Mucosa of descending colon (tissue), 3 donors: ENCODE measurements around the gene DYNC1H1. TPM values are rescaled to one million over a fixed set of nuclear protein-coding genes. Genes with fewer than 3 reads are reported as not detected.
A peak's percentile ranks its signal among the peaks of the same experiment; 100 is the strongest.

Experiments used
- ATAC-seq: fragments of 200-7000 bp; cut with Tn5 transposase; one replicate; pipeline ENCODE4 v1.9.1; 2020; ENCODE audit warnings: mild to moderate bottlenecking, moderate library complexity
- DNase-seq, 3 donors: peaks; one replicate each; pipeline ENCODE4 v3.0.0-alpha.2; 2020
- H3K36me3 ChIP-seq: fragments of 200-600 bp; one replicate; pipeline ENCODE4 v1.8.0; 2021; ENCODE audit warnings: low read depth, mild to moderate bottlenecking
- H3K4me1 ChIP-seq: fragments of 200-600 bp; one replicate; pipeline ENCODE4 v1.8.0; 2021; ENCODE audit warnings: low read depth, mild to moderate bottlenecking
- H3K4me3 ChIP-seq: fragments of 200-600 bp; one replicate; pipeline ENCODE4 v1.8.0; 2021; ENCODE audit warnings: mild to moderate bottlenecking
- H3K9me3 ChIP-seq: fragments of 200-600 bp; one replicate; pipeline ENCODE4 v1.8.0; 2021; ENCODE audit warnings: mild to moderate bottlenecking
- intact Hi-C, 2 donors: fragments of 100-400 bp; cut with DNase I in 1 of 2; cut with micrococcal nuclease in 1 of 2; formaldehyde crosslinking; loops; one replicate each; pipeline versions ENCODE4 v1.11.0 to v1.11.1; 2022; cut with DNase I, micrococcal nuclease
- total RNA-seq, 3 donors: library from RNA; stranded (reverse); fragmentation: NEBNext Ultra II Directional in 2 of 3; extraction: Animal tissue kit (Norgen Biotek cat#: 25700) in 2 of 3; gene quantifications; one replicate each; pipeline versions ENCODE4 v1.2.1 to v1.2.4, GENCODE V29; 2021 to 2023
- TF ChIP-seq, protein P1 (sequence below): fragments of 200-600 bp; IDR thresholded peaks from one replicate; pipeline ENCODE4 v1.8.0; 2022; ENCODE audit warnings: antibody characterized with exemption, mild to moderate bottlenecking
- donor health status: DM: no; HTN: no; CAD: no; lungs with moderate emphysema.
- donor health status: DM: no; HTN: no; CAD: no.
- donor health status: DM: no; HTN: yes; CAD: no.

DYNC1H1 gene
- total RNA-seq, 3 donors from 2014 or later, result 403 to 547 (median 409) TPM

DNA sequence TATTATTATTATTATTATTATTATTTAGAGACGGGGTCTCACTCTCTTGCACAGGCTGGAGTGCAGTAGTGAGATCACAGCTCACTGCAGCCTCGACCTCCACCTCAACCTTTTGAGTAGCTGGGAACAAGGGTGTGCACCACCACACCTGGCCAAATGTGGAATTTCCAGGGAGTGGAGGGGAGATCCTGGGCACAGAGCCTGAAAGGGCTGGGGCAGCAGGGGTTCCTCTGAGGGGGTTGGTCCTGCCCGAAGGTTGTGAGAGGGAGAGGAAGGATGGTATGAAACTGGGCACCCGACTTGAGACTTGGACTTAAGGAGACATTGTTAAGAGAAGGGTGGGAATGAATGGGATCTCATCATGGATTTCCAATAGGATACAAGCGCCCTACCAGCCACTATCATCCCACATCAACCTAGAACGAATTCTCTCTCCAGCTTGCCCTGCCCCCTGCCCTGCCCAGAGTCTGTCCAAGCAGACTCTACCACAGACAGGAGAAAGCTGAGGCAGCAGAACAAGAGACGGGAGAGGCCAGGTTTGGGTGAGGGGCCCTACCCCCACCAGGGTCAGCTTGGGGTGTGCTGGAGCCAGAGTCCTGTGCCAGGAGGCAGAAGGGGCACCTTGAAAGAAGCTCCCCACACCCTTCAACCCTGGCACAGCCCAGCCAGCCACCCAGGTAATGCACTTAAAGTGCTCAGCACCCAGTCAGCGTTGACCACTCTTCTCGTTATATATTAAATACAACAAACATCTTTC, 2.4 kb upstream of the DYNC1H1 start:
- H3K36me3 ChIP-seq, result no peaks in the 10 kb centered on the region
- TF ChIP-seq, protein P1, sequence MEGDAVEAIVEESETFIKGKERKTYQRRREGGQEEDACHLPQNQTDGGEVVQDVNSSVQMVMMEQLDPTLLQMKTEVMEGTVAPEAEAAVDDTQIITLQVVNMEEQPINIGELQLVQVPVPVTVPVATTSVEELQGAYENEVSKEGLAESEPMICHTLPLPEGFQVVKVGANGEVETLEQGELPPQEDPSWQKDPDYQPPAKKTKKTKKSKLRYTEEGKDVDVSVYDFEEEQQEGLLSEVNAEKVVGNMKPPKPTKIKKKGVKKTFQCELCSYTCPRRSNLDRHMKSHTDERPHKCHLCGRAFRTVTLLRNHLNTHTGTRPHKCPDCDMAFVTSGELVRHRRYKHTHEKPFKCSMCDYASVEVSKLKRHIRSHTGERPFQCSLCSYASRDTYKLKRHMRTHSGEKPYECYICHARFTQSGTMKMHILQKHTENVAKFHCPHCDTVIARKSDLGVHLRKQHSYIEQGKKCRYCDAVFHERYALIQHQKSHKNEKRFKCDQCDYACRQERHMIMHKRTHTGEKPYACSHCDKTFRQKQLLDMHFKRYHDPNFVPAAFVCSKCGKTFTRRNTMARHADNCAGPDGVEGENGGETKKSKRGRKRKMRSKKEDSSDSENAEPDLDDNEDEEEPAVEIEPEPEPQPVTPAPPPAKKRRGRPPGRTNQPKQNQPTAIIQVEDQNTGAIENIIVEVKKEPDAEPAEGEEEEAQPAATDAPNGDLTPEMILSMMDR, result no peak
- DNase-seq (no peak), ATAC-seq (no peak)
- H3K9me3 ChIP-seq, result no peaks in the 10 kb centered on the region
- intact Hi-C loops, result loop anchor here (2.0 to 5.0 kb wide), 3 partner anchors 135 to 255 kb away; no protein-coding TSS in a partner anchor
- H3K4me3 ChIP-seq, result no peak overlapping the region
- peaks cover 15% of the 10 kb centered on the region for H3K4me1 ChIP-seq

DNA sequence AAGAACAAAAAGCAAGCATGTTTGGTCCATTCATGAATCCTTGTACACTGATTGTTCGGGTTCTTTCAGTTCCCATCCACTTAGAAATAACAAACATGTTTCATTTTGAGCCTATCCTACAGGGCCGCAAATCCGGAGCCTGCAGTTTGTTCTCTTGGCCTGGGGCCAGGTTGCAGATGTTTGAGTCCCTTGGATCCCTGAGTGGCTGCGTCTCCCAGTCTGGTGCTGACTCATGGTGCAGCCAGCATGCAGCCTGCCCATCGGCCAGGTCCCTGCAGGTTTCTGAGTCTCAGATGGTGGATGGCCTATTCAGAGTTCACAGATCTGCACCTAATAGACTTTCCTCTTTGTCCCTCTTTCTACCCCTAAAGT, 1.9 kb upstream of the DYNC1H1 start:
- Histone ChIP-seq H3K4me3 (no peak overlapping the region), H3K4me1 (peaks cover 20% of the 10 kb centered on the region), H3K9me3 (no peaks in the 10 kb centered on the region), H3K36me3 (no peaks in the 10 kb centered on the region)
- TF ChIP-seq, protein P1, result no peak
- ATAC-seq, result no peak
- peak in 2 of 3 donors; percentile 61 to 64 for DNase-seq
- intact Hi-C loops, result loop anchor here (5.0 kb wide), 2 partner anchors 190 to 255 kb away; no protein-coding TSS in a partner anchor

DNA sequence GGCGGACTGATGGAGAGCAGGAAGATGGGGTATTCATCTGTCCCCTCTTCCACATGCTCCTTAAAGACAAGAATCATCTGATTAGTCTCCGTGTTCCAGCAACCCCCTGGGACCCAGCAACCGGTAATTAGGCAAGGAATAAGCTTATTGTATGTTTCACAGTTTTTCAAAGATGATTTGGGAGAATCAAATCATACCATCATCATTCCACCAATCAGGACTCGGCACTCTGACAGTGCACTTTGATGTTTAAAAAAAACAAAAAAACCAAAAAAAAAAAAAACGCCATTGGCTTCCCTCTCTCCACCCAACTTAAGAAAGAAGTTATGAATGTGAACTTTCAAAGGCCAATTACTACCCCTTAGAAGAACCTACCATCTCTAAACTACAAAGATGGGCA, 1.3 kb upstream of the DYNC1H1 start:
- Histone ChIP-seq H3K9me3 (no peaks in the 10 kb centered on the region), H3K4me3 (no peak overlapping the region), H3K36me3 (no peaks in the 10 kb centered on the region), H3K4me1 (peaks cover 22% of the 10 kb centered on the region)
- ATAC-seq (no peak), DNase-seq (no peak)
- intact Hi-C loops, result loop anchor here (5.0 kb wide), 2 partner anchors 191 to 256 kb away; no protein-coding TSS in a partner anchor
- TF ChIP-seq, protein P1, result no peak

DNA sequence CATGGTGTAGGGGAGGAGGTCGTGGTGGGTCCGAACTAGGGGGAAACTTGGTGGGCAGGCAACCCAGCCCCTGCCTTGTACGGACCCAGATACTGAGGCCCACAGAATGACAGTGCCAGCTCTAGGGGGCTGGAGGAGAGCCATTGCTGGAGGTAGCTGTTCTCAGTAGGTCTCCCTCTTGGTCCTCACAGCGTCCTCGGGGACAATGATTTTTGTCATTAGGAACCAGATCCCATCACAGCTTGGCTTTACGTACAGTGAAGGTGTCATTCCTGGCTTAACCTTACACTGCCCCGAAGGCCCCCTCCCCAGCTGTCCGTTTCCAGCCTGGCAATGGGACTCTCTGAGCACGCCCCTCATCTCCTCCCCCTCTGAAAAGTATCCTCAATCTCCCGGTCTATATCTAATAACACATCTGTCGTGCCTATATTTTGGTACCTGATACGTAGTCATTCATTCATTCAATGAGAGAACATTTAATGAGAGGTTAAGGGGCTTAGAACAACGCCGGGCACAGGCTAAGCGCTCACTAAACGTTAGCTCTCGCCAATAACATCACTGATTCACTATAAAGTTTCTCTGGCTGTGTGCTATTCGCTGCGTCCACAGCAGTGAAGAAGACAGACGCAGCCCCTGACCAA, 597 bp upstream of the DYNC1H1 start:
- no peak overlapping the region for H3K4me3 ChIP-seq
- H3K36me3 ChIP-seq, result no peaks in the 10 kb centered on the region
- TF ChIP-seq, protein P1, result no peak
- no peak for ATAC-seq
- H3K9me3 ChIP-seq, result no peaks in the 10 kb centered on the region
- peaks cover 27% of the 10 kb centered on the region for H3K4me1 ChIP-seq
- no peak for DNase-seq
- intact Hi-C loops, result loop anchor here (2.0 to 5.0 kb wide), 3 partner anchors 15 to 256 kb away; no protein-coding TSS in a partner anchor

DNA sequence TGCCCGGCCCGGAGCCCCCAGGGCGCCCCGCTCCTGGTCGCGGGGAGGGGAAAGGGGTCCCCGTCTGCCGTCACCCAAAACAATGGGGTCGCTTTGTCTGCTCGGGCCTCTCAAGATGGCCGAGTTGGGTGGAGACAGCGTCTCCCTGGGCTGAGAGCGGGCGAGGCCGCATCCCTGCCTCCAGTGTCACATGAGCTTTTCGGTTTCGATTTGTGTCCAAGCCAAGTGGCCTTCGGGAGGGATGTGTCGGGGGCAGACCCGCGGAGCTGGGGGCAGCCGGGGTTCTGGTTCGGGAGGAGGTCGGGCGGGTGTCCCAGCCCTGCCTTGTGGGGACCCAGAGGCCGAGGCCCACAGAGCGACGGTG, 790 bp downstream of the DYNC1H1 start:
- peak; percentile 77 for ATAC-seq
- Histone ChIP-seq H3K4me3 (peak overlapping the region; percentile 94), H3K9me3 (no peaks in the 10 kb centered on the region), H3K36me3 (no peaks in the 10 kb centered on the region), H3K4me1 (peaks cover 27% of the 10 kb centered on the region)
- TF ChIP-seq, protein P1, result no peak
- intact Hi-C loops, result loop anchor here in 1 of 2 donors (2.0 kb wide), 1 partner anchor 16 kb away; no protein-coding TSS in a partner anchor
- DNase-seq, result peak; percentile 83 to 86 (median 83)
